Measurements from ENCODE around the gene LRRC74B.
"Not testable (repeated sequence)": the region's sequence is repeated elsewhere in the genome, so short reads cannot be mapped to it uniquely, and the experiment has no call there.

LRRC74B gene

GRCh38 chr22:21031545-21032036, 14.2 kb upstream of the LRRC74B start:
- in situ Hi-C loops (cut with MboI; ENCODE audit: low sequenced_read_pairs): no loop called here

- in situ Hi-C loops (cut with MboI; ENCODE audit: low sequenced_read_pairs): no loop called here
Measured at GRCh38 chr22:21032037-21032867, 13.5 kb upstream of the LRRC74B start, which contains the start of gene SLC7A4. TSS of gene SLC7A4 (minus strand) at chr22:21032561. CDS start at chr22:21031812, 749 bp downstream.

- in situ Hi-C loops (cut with MboI; ENCODE audit: low sequenced_read_pairs): no loop called here
Measured at GRCh38 chr22:21032868-21033688, 12.7 kb upstream of the LRRC74B start.

GRCh38 chr22:21033895-21034294, 11.9 kb upstream of the LRRC74B start:
- in situ Hi-C loops (cut with MboI; ENCODE audit: low sequenced_read_pairs): no loop called here

- in situ Hi-C loops (cut with MboI; ENCODE audit: low sequenced_read_pairs): no loop called here
Measured at GRCh38 chr22:21034989-21035388, 10.8 kb upstream of the LRRC74B start.

- in situ Hi-C loops (cut with MboI; ENCODE audit: low sequenced_read_pairs): no loop called here
Measured at GRCh38 chr22:21038405-21038804, 7.3 kb upstream of the LRRC74B start.

- in situ Hi-C loops (cut with MboI; ENCODE audit: low sequenced_read_pairs): not testable (repeated sequence)
Measured at GRCh38 chr22:21039158-21039557, 6.6 kb upstream of the LRRC74B start.

GRCh38 chr22:21041937-21042336, 3.8 kb upstream of the LRRC74B start:
- in situ Hi-C loops (cut with MboI; ENCODE audit: low sequenced_read_pairs): no loop called here

- in situ Hi-C loops (cut with MboI; ENCODE audit: low sequenced_read_pairs): no loop called here
Measured at GRCh38 chr22:21042978-21043859, 2.5 kb upstream of the LRRC74B start.

- in situ Hi-C loops (cut with MboI; ENCODE audit: low sequenced_read_pairs): no loop called here
Measured at GRCh38 chr22:21043860-21044535, 1.7 kb upstream of the LRRC74B start.

GRCh38 chr22:21044931-21045584, 688 bp upstream of the LRRC74B start:
- in situ Hi-C loops (cut with MboI; ENCODE audit: low sequenced_read_pairs): no loop called here

GRCh38 chr22:21047035-21047661, 1.4 kb downstream of the LRRC74B start:
- in situ Hi-C loops (cut with MboI; ENCODE audit: low sequenced_read_pairs): no loop called here

- in situ Hi-C loops (cut with MboI; ENCODE audit: low sequenced_read_pairs): no loop called here
Measured at GRCh38 chr22:21047730-21048129, 2.0 kb downstream of the LRRC74B start.

GRCh38 chr22:21048448-21048847, 2.7 kb downstream of the LRRC74B start:
- in situ Hi-C loops (cut with MboI; ENCODE audit: low sequenced_read_pairs): not testable (repeated sequence)

- in situ Hi-C loops (cut with MboI; ENCODE audit: low sequenced_read_pairs): not testable (repeated sequence)
Measured at GRCh38 chr22:21048965-21049364, 3.2 kb downstream of the LRRC74B start.

- in situ Hi-C loops (cut with MboI; ENCODE audit: low sequenced_read_pairs): no loop called here
Measured at GRCh38 chr22:21051145-21051830, 5.5 kb downstream of the LRRC74B start.

GRCh38 chr22:21051831-21052400, 6.2 kb downstream of the LRRC74B start:
- in situ Hi-C loops (cut with MboI; ENCODE audit: low sequenced_read_pairs): no loop called here

All from hTERT RPE-1 (cell line).